PFSK-1 (cell line): ENCODE results near the gene SLC6A12.

Experiments used
- FOXP2 ChIP-seq: optimal IDR thresholded peaks from 2 replicates; pipeline ENCODE3; 2011; ENCODE audit warnings: borderline replicate concordance, control low read depth, inconsistent platforms; ENCODE audit not compliant: insufficient read depth; ENCODE audit errors: extremely low read length, extremely low read depth
- POLR2AphosphoS5 ChIP-seq: IDR thresholded peaks from 2 replicates; pipeline ENCODE4 v1.6.1; 2012; ENCODE audit warnings: low read depth, mild to moderate bottlenecking, control low read depth, low read length, moderate library complexity
- SIN3A ChIP-seq: IDR thresholded peaks from 2 replicates; pipeline ENCODE4 v1.6.1; 2012; ENCODE audit warnings: mild to moderate bottlenecking, low read length, moderate library complexity, borderline replicate concordance; ENCODE audit not compliant: insufficient read depth
- TAF1 ChIP-seq: IDR thresholded peaks from 2 replicates; pipeline ENCODE4 v1.6.1; 2012; ENCODE audit warnings: low read length, control low read depth, borderline replicate concordance; ENCODE audit not compliant: insufficient read depth
- TF ChIP-seq, protein P1 (sequence below), 2 experiments: IDR thresholded peaks; 2 replicates each; pipeline versions ENCODE4 v1.6.1 to v1.8.0; 2011 to 2012; ENCODE audit warnings: low read depth in 2 of 2, low read length in 2 of 2, control low read depth in 1 of 2, inconsistent platforms in 1 of 2, mild to moderate bottlenecking in 1 of 2, moderate library complexity in 1 of 2; ENCODE audit not compliant: insufficient read depth in 1 of 2

The SLC6A12 gene

DNA sequence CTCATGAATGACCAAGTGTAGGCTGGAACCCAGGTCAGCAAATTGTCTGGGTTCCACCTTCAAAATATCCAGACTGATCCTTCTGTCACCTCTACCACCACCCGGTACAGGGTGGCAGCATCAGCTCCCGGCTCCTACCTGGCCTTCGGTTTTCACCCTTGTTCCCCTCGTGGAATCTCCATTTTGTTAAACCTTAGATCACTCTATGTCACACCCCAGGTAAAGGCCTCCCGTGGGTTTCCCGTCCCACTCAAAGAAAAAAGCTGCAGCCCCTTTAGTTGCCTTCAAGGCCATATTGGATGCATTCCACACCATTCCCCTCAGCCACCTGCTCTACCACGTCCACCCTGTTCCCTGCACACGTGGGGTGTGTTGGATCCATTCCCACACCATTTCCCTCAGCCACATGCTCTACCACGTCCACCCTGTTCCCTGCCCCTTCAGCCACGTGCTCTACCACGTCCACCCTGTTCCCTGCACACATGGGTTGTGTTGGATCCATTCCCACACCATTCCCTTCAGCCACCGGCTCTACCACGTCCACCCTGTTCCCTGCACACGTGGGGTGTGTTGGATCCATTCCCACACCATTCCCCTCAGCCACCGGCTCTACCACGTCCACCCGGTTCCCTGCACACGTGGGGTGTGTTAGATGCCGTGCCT, 24.9 kb upstream of the SLC6A12 start:
- TF ChIP-seq, protein P1, sequence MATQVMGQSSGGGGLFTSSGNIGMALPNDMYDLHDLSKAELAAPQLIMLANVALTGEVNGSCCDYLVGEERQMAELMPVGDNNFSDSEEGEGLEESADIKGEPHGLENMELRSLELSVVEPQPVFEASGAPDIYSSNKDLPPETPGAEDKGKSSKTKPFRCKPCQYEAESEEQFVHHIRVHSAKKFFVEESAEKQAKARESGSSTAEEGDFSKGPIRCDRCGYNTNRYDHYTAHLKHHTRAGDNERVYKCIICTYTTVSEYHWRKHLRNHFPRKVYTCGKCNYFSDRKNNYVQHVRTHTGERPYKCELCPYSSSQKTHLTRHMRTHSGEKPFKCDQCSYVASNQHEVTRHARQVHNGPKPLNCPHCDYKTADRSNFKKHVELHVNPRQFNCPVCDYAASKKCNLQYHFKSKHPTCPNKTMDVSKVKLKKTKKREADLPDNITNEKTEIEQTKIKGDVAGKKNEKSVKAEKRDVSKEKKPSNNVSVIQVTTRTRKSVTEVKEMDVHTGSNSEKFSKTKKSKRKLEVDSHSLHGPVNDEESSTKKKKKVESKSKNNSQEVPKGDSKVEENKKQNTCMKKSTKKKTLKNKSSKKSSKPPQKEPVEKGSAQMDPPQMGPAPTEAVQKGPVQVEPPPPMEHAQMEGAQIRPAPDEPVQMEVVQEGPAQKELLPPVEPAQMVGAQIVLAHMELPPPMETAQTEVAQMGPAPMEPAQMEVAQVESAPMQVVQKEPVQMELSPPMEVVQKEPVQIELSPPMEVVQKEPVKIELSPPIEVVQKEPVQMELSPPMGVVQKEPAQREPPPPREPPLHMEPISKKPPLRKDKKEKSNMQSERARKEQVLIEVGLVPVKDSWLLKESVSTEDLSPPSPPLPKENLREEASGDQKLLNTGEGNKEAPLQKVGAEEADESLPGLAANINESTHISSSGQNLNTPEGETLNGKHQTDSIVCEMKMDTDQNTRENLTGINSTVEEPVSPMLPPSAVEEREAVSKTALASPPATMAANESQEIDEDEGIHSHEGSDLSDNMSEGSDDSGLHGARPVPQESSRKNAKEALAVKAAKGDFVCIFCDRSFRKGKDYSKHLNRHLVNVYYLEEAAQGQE (IDR thresholded peaks at IDR 0.05; ENCODE audit: insufficient read depth in 1 of 2, low read depth in 2 of 2, low read length in 2 of 2): no peak
- TF ChIP-seq POLR2AphosphoS5: no peak
- TF ChIP-seq SIN3A: no peak
- TF ChIP-seq FOXP2: no peak
- TF ChIP-seq TAF1: no peak

DNA sequence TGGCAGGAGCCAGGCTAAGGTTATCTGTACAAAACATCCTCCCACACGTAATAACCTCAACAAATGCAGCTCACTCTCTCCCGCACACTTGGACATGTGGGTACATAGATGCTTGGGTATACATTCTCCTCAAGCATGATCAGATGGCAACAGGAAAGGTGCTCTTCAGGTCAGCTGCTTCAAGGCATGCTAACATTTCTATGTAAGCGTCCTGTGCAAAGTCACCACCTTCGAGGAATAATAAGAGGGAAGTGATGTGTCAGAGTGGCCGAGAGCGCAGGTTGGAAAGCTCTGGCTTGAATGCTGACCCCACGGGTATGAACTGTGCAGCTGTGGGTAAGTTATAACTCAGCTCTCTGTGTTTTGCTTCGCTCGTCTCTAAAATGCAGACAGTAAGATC, 24.2 kb upstream of the SLC6A12 start:
- TF ChIP-seq FOXP2 (no peak), TAF1 (no peak), SIN3A (no peak), POLR2AphosphoS5 (no peak)
- TF ChIP-seq, protein P1 (IDR thresholded peaks at IDR 0.05; ENCODE audit: insufficient read depth in 1 of 2, low read depth in 2 of 2, low read length in 2 of 2): no peak

DNA sequence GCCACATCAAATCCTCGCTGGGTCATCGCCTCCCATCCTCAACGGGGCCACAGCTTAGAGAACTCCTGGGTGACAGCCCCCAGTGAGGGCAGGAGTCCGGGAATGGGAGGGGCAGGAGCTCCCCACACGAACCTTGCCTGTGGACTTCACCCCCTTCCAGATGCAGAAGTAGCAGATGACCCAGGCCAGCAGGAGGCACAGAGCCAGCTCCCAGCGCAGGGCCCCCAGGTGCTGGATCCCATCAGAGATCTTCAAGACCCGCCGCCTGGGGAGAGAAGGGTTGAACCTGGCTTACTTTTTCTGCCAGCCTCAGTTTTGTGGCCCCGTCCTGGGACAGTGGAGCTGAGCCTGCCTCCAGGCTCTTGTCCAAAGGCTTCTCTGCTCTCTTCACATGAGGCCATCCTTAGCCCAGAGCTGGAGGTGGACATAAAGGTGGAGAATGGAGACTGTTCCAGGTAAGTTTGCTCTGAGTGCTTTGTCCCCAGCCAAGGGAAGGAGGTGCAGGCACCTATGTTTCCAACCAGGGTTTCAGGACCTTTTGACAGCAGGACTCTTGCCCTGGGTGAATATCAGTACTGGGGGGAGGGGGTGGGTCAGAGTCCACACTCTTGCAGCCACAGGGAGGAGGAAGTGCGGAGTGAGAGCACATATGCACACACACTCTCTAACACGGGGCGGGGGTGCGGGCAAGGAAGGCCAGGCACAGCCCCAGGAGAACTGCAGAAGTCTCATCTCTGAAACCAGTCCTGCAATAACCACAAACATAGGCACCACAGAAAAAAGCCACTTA, 23.3 kb upstream of the SLC6A12 start:
- TF ChIP-seq, protein P1 (IDR thresholded peaks at IDR 0.05; ENCODE audit: insufficient read depth in 1 of 2, low read depth in 2 of 2, low read length in 2 of 2): no peak
- TF ChIP-seq FOXP2: no peak
- no peak for TF ChIP-seq POLR2AphosphoS5
- TF ChIP-seq SIN3A: no peak
- TF ChIP-seq TAF1: no peak

DNA sequence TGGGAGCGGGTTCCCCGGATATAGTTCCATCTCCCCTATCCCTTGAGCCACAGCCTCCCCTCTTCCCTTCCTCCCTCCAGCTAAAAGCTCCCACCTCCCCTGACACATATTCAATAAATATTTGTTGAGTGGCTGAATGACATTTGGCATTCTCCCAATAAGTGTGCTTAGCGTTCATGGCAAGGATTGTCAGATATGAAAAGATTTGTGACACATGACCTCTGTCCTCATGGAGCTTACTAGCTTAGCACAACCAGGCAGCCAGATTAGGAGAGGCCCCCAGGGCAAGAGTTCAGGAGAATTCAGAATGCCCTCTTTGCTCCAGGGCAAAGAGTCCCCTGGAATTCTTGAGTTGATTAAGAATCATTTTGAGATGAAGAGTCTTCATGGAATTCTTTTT, 22.5 kb upstream of the SLC6A12 start:
- TF ChIP-seq TAF1: no peak
- no peak for TF ChIP-seq SIN3A
- no peak for TF ChIP-seq FOXP2

DNA sequence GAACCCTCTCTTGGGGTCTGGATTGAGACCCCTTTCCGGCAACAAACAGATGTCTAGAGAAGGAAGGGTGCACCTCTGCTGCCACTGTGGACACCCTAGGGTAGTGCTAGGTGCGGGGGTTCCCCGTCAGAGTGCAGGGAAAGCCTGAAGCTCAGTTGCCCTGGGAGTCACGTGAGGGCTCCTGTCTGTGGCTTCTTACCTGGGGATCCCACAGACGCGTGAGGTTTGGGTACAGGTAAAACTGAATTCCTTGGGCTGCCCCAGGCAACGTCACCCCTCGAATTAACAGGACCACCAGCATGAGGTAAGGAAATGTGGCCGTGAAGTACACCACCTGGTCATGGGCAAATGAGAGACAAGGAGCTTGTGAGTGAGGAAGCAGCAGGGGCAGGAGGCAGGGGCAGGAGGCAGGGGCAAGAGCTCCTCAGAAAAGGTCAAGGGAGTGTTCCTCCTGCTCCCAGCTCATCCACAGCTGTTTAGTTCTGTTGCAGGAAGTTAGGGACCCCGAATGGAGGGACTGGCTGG, 21.0 kb upstream of the SLC6A12 start:
- no peak for TF ChIP-seq FOXP2
- TF ChIP-seq SIN3A: no peak
- TF ChIP-seq, protein P1 (IDR thresholded peaks at IDR 0.05; ENCODE audit: insufficient read depth in 1 of 2, low read depth in 2 of 2, low read length in 2 of 2): no peak
- no peak for TF ChIP-seq TAF1
- no peak for TF ChIP-seq POLR2AphosphoS5
